ENCODE data around the gene HMOX1.

Gene HMOX1

DNA sequence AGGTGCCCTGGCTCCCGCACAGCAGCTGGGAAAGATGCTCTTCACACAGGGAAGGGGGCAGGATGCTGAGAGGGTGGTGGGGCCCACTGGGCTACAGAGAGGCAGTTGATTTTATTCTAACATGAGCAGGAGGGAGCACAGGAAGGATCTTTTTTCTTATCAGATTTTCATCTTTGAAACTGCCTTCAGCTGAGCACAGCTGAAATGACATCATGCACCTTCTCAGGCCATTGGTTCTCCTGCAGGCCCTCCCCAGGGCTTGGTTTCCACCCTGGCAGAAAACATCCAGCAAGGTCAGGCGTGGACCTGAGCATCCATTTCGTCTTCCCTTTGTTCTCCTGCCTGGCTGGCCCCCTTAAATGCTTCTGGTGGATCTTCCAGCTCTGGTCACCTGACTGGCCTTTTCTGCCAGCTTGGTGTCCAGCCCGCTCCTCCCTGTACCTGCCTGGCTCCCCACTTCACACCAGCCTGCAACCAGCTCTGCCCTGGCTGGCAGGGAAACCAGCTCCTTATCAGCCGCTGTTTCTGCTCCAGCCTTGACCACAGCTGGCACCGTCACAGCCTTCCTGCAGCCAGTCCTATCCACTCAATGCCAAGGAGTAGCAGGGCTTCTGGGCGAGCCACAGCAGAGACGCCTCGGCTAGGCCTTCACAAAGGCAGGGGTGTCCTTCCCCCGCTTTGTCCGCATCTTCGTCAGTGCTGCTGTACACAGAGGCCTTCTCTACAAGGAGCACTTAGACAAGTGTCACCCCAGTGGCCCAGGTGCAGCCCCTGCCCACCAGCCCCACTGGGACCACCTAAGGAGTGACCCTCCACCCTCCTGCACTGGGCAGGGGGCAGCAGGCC is 44.7 kb upstream of the HMOX1 start:
- TF ChIP-seq, protein P1, sequence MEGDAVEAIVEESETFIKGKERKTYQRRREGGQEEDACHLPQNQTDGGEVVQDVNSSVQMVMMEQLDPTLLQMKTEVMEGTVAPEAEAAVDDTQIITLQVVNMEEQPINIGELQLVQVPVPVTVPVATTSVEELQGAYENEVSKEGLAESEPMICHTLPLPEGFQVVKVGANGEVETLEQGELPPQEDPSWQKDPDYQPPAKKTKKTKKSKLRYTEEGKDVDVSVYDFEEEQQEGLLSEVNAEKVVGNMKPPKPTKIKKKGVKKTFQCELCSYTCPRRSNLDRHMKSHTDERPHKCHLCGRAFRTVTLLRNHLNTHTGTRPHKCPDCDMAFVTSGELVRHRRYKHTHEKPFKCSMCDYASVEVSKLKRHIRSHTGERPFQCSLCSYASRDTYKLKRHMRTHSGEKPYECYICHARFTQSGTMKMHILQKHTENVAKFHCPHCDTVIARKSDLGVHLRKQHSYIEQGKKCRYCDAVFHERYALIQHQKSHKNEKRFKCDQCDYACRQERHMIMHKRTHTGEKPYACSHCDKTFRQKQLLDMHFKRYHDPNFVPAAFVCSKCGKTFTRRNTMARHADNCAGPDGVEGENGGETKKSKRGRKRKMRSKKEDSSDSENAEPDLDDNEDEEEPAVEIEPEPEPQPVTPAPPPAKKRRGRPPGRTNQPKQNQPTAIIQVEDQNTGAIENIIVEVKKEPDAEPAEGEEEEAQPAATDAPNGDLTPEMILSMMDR (IDR thresholded peaks at IDR 0.05; ENCODE audit: low read depth, low read length), result no peak
- H3K27ac ChIP-seq, result no peak overlapping the region
- DNase-seq, result no peak
- peaks cover 22% of the 10 kb centered on the region for H3K36me3 ChIP-seq
- no peak overlapping the region for H3K4me3 ChIP-seq (ENCODE audit: low read depth, low read length)
- no peaks in the 10 kb centered on the region for H3K9me3 ChIP-seq (ENCODE audit: severe bottlenecking)
- H3K27me3 ChIP-seq (ENCODE audit: insufficient read depth, low read depth, severe bottlenecking), result no peaks in the 10 kb centered on the region

DNA sequence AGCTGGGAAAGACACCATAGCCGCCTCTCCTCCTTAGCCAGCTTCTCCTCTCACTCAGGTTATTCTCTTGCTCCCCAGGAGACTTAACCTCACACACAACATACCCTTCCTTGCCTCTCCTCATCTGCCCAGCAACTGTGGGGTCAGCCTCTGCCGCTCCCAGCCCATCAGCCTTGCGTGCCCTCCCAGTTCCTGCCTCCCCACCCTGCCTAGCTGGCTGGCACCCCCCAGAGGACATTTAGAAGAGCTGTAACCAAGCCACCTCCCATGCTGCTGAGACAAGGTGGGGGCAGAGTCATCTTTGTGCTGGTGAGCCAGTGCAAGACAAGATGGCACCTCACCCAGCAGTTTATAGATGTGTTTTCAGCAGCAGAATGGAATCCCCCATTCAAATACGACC is 43.0 kb upstream of the HMOX1 start:
- H3K27ac ChIP-seq, result no peak overlapping the region
- H3K36me3 ChIP-seq, result peaks cover 17% of the 10 kb centered on the region
- no peaks in the 10 kb centered on the region for H3K9me3 ChIP-seq (ENCODE audit: severe bottlenecking)
- H3K4me3 ChIP-seq (ENCODE audit: low read depth, low read length), result no peak overlapping the region
- H3K27me3 ChIP-seq (ENCODE audit: insufficient read depth, low read depth, severe bottlenecking), result no peaks in the 10 kb centered on the region
- TF ChIP-seq, protein P1 (IDR thresholded peaks at IDR 0.05; ENCODE audit: low read depth, low read length), result peak; percentile 44
- DNase-seq, result peak; percentile 38

DNA sequence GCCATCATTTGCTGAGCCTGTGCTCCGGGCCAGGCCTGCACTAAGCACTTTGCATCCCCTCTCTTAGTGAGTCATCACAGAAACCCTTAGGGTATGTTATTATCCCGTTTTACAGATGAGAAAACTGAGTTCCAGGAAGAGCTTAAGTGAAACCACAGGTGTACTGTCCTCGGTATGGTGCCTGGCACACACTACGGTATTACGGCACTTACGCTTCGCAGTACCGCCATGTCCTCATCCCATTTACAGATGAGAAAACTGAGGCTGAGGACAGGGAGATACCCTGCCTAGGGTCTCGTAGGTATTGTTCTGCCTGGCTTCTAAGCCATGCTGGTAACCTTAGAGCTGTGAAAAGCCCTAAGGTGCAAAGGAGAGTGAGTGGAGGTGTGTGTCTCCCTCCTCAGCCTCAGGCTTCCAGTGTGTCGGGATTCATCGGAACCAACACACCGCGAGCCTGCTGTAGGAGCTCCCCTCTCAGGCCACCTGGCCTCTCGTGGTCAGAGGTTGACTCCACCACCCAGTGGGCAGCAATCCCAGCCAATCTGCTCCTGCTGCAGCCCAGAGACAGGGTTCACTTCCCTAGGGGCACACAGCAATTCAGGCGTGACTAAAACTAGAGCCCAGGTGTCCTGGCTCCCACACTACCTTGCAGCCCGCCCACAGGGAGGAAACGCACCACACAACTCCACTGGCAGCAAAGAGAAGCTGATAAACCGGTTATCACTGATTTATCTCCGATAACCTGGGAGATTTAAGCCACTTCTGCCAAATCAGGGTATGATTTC is 39.6 kb upstream of the HMOX1 start:
- Histone ChIP-seq H3K27me3 (ENCODE audit: insufficient read depth, low read depth, severe bottlenecking) (no peaks in the 10 kb centered on the region), H3K9me3 (ENCODE audit: severe bottlenecking) (peaks cover 2% of the 10 kb centered on the region), H3K36me3 (peaks cover 4% of the 10 kb centered on the region; the same call in 1 of the 2 replicates), H3K4me3 (ENCODE audit: low read depth, low read length) (no peak overlapping the region), H3K27ac (no peak overlapping the region)
- DNase-seq, result no peak
- TF ChIP-seq, protein P1 (IDR thresholded peaks at IDR 0.05; ENCODE audit: low read depth, low read length), result no peak

DNA sequence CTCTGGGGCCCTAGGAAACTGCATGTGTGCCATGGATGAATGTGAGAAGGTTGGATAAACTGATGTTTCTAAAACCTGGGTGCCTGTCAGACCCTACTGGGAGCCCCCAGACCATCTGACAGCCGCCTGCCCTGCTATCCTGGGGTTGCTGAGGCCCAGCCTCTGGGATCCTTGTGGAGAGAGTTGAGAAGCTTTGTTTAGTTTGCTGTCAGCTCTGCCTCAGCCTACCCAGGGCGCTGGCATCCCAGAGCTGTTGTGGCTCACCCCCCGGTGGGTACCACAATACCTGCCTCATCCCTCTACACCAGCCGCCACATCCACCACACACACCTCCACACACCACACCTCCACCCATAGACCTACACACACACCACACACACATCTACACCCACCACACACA is 38.5 kb upstream of the HMOX1 start:
- Histone ChIP-seq H3K27me3 (ENCODE audit: insufficient read depth, low read depth, severe bottlenecking) (no peaks in the 10 kb centered on the region), H3K4me3 (ENCODE audit: low read depth, low read length) (no peak overlapping the region), H3K27ac (no peak overlapping the region), H3K36me3 (peaks cover 4% of the 10 kb centered on the region; the same call in 1 of the 2 replicates), H3K9me3 (ENCODE audit: severe bottlenecking) (peaks cover 2% of the 10 kb centered on the region)
- DNase-seq, result no peak
- TF ChIP-seq, protein P1 (IDR thresholded peaks at IDR 0.05; ENCODE audit: low read depth, low read length), result no peak

DNA sequence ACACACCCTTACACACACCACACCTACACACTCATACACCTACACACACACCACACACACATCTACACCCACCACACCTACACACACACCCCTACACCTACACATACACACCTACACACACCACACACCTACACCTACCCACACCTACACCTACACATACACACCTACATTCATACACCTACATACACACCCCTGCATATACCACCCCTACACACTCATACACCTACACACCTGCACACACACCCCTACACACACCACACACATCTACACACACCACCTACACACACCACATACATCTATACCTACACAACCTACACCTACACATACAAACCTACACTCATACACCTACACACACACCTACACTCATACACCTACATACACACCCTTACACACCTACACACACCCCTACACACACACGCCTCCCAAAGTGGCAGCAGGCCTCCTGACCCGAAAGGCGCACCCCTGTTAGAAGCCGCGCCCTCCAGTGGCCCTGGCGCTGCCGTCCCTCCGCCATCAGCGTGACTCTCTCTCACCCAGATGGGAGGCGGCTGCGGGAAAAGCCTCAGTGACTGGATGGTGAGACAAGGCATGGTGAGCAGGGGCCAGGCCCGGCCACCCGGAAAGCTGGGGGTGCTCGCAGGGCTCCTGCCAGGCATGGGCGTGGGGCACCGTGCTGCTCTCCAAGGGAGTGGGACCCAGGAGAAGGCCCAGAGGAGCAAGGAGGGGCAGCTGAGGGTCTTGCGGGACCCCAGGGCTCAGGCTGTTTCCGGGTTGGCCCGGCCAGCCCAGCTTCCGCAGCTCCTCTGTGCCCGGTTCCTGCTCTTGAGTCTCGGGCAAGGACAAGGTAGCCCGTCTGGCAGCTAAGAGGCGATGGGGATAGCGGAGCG is 37.0 kb upstream of the HMOX1 start:
- DNase-seq, result no peak
- no peaks in the 10 kb centered on the region for H3K27me3 ChIP-seq (ENCODE audit: insufficient read depth, low read depth, severe bottlenecking)
- no peak overlapping the region for H3K27ac ChIP-seq
- TF ChIP-seq, protein P1 (IDR thresholded peaks at IDR 0.05; ENCODE audit: low read depth, low read length), result no peak
- H3K36me3 ChIP-seq, result peaks cover 1% of the 10 kb centered on the region; the same call in 1 of the 2 replicates
- no peak overlapping the region for H3K4me3 ChIP-seq (ENCODE audit: low read depth, low read length)
- peaks cover 2% of the 10 kb centered on the region for H3K9me3 ChIP-seq (ENCODE audit: severe bottlenecking)
